ENCODE measurements around the gene CCDC9B.

CCDC9B gene

GRCh38 chr15:40307421-40308211, 33.1 kb downstream of the CCDC9B start, which contains the start of gene PLCB2:
Gene PLCB2 (minus strand): TSS chr15:40307935. CDS start chr15:40307672, 263 bp downstream.
- Histone ChIP-seq H3K9me3 (ENCODE audit: control insufficient read depth, low read length) (no peaks in the 10 kb centered on the region), H3K27me3 (ENCODE audit: control insufficient read depth, insufficient read depth, low read length, poor library complexity, severe bottlenecking) (peaks cover 8% of the 10 kb centered on the region), H3K4me3 (ENCODE audit: insufficient read depth, low read depth, low read length) (no peak within 1 kb of the TSS), H3K27ac (ENCODE audit: insufficient read depth, low read depth, low read length, poor library complexity, severe bottlenecking) (no peak within 1 kb of the TSS), H3K36me3 (ENCODE audit: control insufficient read depth, insufficient read depth, low read length) (no peaks in the 10 kb centered on the region), H3K4me1 (ENCODE audit: control insufficient read depth, insufficient read depth, low read length) (peaks cover 15% of the 10 kb centered on the region)
- 63 to 67% methylated on average over 14 of the region's 15 CpGs for WGBS, 2 experiments

- no peaks in the 10 kb centered on the region for H3K9me3 ChIP-seq (ENCODE audit: control insufficient read depth, low read length)
- H3K27me3 ChIP-seq (ENCODE audit: control insufficient read depth, insufficient read depth, low read length, poor library complexity, severe bottlenecking) = peaks cover 8% of the 10 kb centered on the region
- 63 to 73% methylated on average over 7 of the region's 7 CpGs for WGBS, 2 experiments
- no peak overlapping the region for H3K4me3 ChIP-seq (ENCODE audit: insufficient read depth, low read depth, low read length)
- no peak overlapping the region for H3K27ac ChIP-seq (ENCODE audit: insufficient read depth, low read depth, low read length, poor library complexity, severe bottlenecking)
- peaks cover 15% of the 10 kb centered on the region for H3K4me1 ChIP-seq (ENCODE audit: control insufficient read depth, insufficient read depth, low read length)
- no peaks in the 10 kb centered on the region for H3K36me3 ChIP-seq (ENCODE audit: control insufficient read depth, insufficient read depth, low read length)
Observed at GRCh38 chr15:40306908-40307307, 33.8 kb downstream of the CCDC9B start.

GRCh38 chr15:40306371-40306770, 34.4 kb downstream of the CCDC9B start:
- Histone ChIP-seq H3K27me3 (ENCODE audit: control insufficient read depth, insufficient read depth, low read length, poor library complexity, severe bottlenecking) (peaks cover 4% of the 10 kb centered on the region), H3K4me3 (ENCODE audit: insufficient read depth, low read depth, low read length) (no peak overlapping the region)

GRCh38 chr15:40305281-40305680, 35.5 kb downstream of the CCDC9B start:
- no peak overlapping the region for H3K27ac ChIP-seq (ENCODE audit: insufficient read depth, low read depth, low read length, poor library complexity, severe bottlenecking)
- 91 to 92% methylated on average over 4 of the region's 4 CpGs for WGBS, 2 experiments
- no peaks in the 10 kb centered on the region for H3K36me3 ChIP-seq (ENCODE audit: control insufficient read depth, insufficient read depth, low read length)
- no peaks in the 10 kb centered on the region for H3K27me3 ChIP-seq (ENCODE audit: control insufficient read depth, insufficient read depth, low read length, poor library complexity, severe bottlenecking)
- H3K9me3 ChIP-seq (ENCODE audit: control insufficient read depth, low read length) = peaks cover 2% of the 10 kb centered on the region
- H3K4me1 ChIP-seq (ENCODE audit: control insufficient read depth, insufficient read depth, low read length) = peaks cover 15% of the 10 kb centered on the region
- no peak overlapping the region for H3K4me3 ChIP-seq (ENCODE audit: insufficient read depth, low read depth, low read length)

More at GRCh38 chr15:40306371-40306770, 34.4 kb downstream of the CCDC9B start:
- Histone ChIP-seq H3K9me3 (ENCODE audit: control insufficient read depth, low read length) (no peaks in the 10 kb centered on the region), H3K4me1 (ENCODE audit: control insufficient read depth, insufficient read depth, low read length) (peaks cover 15% of the 10 kb centered on the region), H3K27ac (ENCODE audit: insufficient read depth, low read depth, low read length, poor library complexity, severe bottlenecking) (no peak overlapping the region), H3K36me3 (ENCODE audit: control insufficient read depth, insufficient read depth, low read length) (no peaks in the 10 kb centered on the region)
- WGBS, 2 experiments = 91 to 95% methylated on average over 5 of the region's 5 CpGs

GRCh38 chr15:40303576-40303975, 37.2 kb downstream of the CCDC9B start:
- Histone ChIP-seq H3K27ac (ENCODE audit: insufficient read depth, low read depth, low read length, poor library complexity, severe bottlenecking) (no peak overlapping the region), H3K4me3 (ENCODE audit: insufficient read depth, low read depth, low read length) (no peak overlapping the region)
- WGBS, 2 experiments = 87 to 88% methylated on average over 2 of the region's 2 CpGs

GRCh38 chr15:40302981-40303380, 37.8 kb downstream of the CCDC9B start:
- Histone ChIP-seq H3K36me3 (ENCODE audit: control insufficient read depth, insufficient read depth, low read length) (no peaks in the 10 kb centered on the region), H3K4me3 (ENCODE audit: insufficient read depth, low read depth, low read length) (no peak overlapping the region), H3K27ac (ENCODE audit: insufficient read depth, low read depth, low read length, poor library complexity, severe bottlenecking) (no peak overlapping the region), H3K4me1 (ENCODE audit: control insufficient read depth, insufficient read depth, low read length) (peaks cover 6% of the 10 kb centered on the region), H3K27me3 (ENCODE audit: control insufficient read depth, insufficient read depth, low read length, poor library complexity, severe bottlenecking) (no peaks in the 10 kb centered on the region), H3K9me3 (ENCODE audit: control insufficient read depth, low read length) (peaks cover 3% of the 10 kb centered on the region)
- 84 to 96% methylated on average over 10 to 11 of the region's 11 CpGs for WGBS, 2 experiments

More at GRCh38 chr15:40303576-40303975, 37.2 kb downstream of the CCDC9B start:
- no peaks in the 10 kb centered on the region for H3K27me3 ChIP-seq (ENCODE audit: control insufficient read depth, insufficient read depth, low read length, poor library complexity, severe bottlenecking)
- peaks cover 3% of the 10 kb centered on the region for H3K9me3 ChIP-seq (ENCODE audit: control insufficient read depth, low read length)
- peaks cover 6% of the 10 kb centered on the region for H3K4me1 ChIP-seq (ENCODE audit: control insufficient read depth, insufficient read depth, low read length)
- no peaks in the 10 kb centered on the region for H3K36me3 ChIP-seq (ENCODE audit: control insufficient read depth, insufficient read depth, low read length)

GRCh38 chr15:40302288-40302886, 38.4 kb downstream of the CCDC9B start:
- Histone ChIP-seq H3K27me3 (ENCODE audit: control insufficient read depth, insufficient read depth, low read length, poor library complexity, severe bottlenecking) (no peaks in the 10 kb centered on the region), H3K4me3 (ENCODE audit: insufficient read depth, low read depth, low read length) (no peak overlapping the region), H3K9me3 (ENCODE audit: control insufficient read depth, low read length) (peaks cover 3% of the 10 kb centered on the region), H3K27ac (ENCODE audit: insufficient read depth, low read depth, low read length, poor library complexity, severe bottlenecking) (no peak overlapping the region), H3K4me1 (ENCODE audit: control insufficient read depth, insufficient read depth, low read length) (peaks cover 3% of the 10 kb centered on the region), H3K36me3 (ENCODE audit: control insufficient read depth, insufficient read depth, low read length) (no peaks in the 10 kb centered on the region)
- WGBS, 2 experiments = 94 to 95% methylated on average over 19 of the region's 19 CpGs

- Histone ChIP-seq H3K36me3 (ENCODE audit: control insufficient read depth, insufficient read depth, low read length) (no peaks in the 10 kb centered on the region), H3K4me3 (ENCODE audit: insufficient read depth, low read depth, low read length) (no peak overlapping the region), H3K27ac (ENCODE audit: insufficient read depth, low read depth, low read length, poor library complexity, severe bottlenecking) (no peak overlapping the region), H3K4me1 (ENCODE audit: control insufficient read depth, insufficient read depth, low read length) (no peaks in the 10 kb centered on the region), H3K27me3 (ENCODE audit: control insufficient read depth, insufficient read depth, low read length, poor library complexity, severe bottlenecking) (no peaks in the 10 kb centered on the region), H3K9me3 (ENCODE audit: control insufficient read depth, low read length) (peaks cover 3% of the 10 kb centered on the region)
- WGBS, 2 experiments = 71 to 76% methylated on average over 12 of the region's 12 CpGs
Observed at GRCh38 chr15:40301467-40302179, 39.1 kb downstream of the CCDC9B start.

GRCh38 chr15:40300771-40301170, 40.0 kb downstream of the CCDC9B start:
- no peaks in the 10 kb centered on the region for H3K36me3 ChIP-seq (ENCODE audit: control insufficient read depth, insufficient read depth, low read length)
- H3K4me1 ChIP-seq (ENCODE audit: control insufficient read depth, insufficient read depth, low read length) = no peaks in the 10 kb centered on the region
- no peak overlapping the region for H3K4me3 ChIP-seq (ENCODE audit: insufficient read depth, low read depth, low read length)
- H3K27me3 ChIP-seq (ENCODE audit: control insufficient read depth, insufficient read depth, low read length, poor library complexity, severe bottlenecking) = no peaks in the 10 kb centered on the region
- H3K27ac ChIP-seq (ENCODE audit: insufficient read depth, low read depth, low read length, poor library complexity, severe bottlenecking) = no peak overlapping the region
- H3K9me3 ChIP-seq (ENCODE audit: control insufficient read depth, low read length) = peaks cover 3% of the 10 kb centered on the region
- WGBS, 2 experiments = 89 to 91% methylated on average over 2 of the region's 2 CpGs

- Histone ChIP-seq H3K9me3 (ENCODE audit: control insufficient read depth, low read length) (peaks cover 3% of the 10 kb centered on the region), H3K4me1 (ENCODE audit: control insufficient read depth, insufficient read depth, low read length) (no peaks in the 10 kb centered on the region), H3K4me3 (ENCODE audit: insufficient read depth, low read depth, low read length) (no peak overlapping the region), H3K36me3 (ENCODE audit: control insufficient read depth, insufficient read depth, low read length) (no peaks in the 10 kb centered on the region), H3K27me3 (ENCODE audit: control insufficient read depth, insufficient read depth, low read length, poor library complexity, severe bottlenecking) (no peaks in the 10 kb centered on the region), H3K27ac (ENCODE audit: insufficient read depth, low read depth, low read length, poor library complexity, severe bottlenecking) (no peak overlapping the region)
- WGBS, 2 experiments = 95 to 100% methylated on average over 1 of the region's 2 CpGs
Observed at GRCh38 chr15:40300367-40300766, 40.4 kb downstream of the CCDC9B start.

Measured in ectodermal cell (in vitro differentiated cells).